DMS 273 (cell line): ENCODE data around the gene OPTC.

Experiments used
- DNase-seq: peaks from one replicate; lab custom pipeline; 2025; ENCODE audit not compliant: unreplicated experiment; lab: John Stamatoyannopoulos, UW

Gene OPTC

DNA sequence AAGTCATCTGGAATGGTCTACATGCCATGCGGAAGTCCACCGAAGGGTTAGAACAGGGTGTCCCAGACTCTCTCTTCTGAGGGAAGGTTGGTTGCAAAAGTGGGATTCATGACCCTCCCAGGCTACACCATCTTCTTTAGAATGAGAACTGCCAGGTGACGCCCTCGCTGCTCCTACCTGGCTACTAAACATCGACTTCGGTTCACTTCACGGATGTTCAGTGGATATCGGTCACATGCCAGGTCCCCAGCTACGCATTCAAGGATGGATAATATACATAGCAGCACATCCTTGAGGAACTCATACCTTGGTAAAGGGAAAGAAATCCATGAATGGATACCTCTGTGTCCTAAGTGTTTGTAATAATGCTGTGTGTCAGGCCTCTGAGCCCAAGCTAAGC is 3.3 kb upstream of the OPTC start:
- no peak for DNase-seq

GRCh38 chr1:203491664-203492063 is 2.3 kb upstream of the OPTC start:
- DNase-seq: peak; percentile 90

- DNase-seq: peak; percentile 97
Measured at GRCh38 chr1:203492082-203492747, 1.7 kb upstream of the OPTC start.

GRCh38 chr1:203492748-203493130 is 1.2 kb upstream of the OPTC start:
- DNase-seq: peak; percentile 83

DNA sequence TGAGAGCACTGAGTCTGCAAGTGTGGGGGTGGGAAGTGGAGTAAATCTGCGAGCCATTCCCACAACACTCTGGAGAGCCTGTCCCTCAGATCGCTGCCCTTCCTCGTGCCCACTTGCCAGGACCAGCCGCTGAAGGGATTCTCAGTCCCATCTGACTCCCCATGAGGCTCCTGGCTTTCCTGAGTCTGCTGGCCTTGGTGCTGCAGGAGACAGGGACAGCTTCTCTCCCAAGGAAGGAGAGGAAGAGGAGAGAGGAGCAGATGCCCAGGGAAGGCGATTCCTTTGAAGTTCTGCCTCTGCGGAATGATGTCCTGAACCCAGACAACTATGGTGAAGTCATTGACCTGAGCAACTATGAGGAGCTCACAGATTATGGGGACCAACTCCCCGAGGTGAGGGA is 1.9 kb downstream of the OPTC start:
- DNase-seq: no peak

DNA sequence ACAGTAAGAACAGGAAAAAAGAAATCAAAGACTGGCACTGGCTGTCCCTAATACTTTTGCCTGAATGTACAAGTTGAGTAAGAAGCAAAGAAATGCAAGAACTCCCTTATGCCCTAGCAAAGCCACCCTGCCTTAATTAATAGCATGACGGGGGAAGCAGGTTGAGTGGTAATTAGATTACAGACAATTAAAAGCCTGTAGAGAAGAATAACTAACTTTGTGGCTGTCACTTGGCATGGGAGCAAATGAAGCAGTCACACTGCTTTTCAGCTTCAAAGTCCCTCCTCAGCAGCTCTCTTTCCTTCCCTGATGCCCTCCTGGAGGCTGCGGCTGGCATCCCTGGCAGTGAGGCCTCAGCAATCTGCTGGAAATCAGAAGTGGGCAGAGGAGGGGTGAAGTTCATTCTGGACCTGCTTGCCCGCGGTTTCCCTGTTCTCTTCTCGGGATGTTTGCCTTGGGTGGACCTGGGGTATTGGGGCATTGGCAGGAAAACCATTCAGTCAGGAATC is 3.4 kb downstream of the OPTC start:
- DNase-seq: no peak

GRCh38 chr1:203499643-203500278 is 5.8 kb downstream of the OPTC start:
- no peak for DNase-seq

GRCh38 chr1:203500279-203500678 is 6.3 kb downstream of the OPTC start:
- no peak for DNase-seq

DNA sequence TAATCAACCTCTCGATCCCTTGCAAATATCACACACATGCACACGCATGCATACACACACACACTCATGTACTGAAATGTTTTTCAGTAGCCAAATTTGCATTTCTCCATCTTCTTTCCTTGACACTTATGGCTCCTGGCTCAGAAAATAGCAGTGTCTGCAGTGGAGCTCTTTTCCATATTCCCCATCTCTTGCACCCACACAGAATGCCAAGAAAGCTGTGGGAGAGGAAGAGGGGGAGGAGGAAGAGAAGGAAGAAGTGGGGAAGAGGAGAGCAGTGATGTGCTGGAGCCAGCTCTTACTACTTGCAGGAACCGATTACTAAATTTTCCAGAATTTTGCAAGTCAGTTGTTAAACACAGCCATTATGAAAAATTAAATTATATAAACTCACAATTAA is 9.9 kb downstream of the OPTC start:
- DNase-seq: no peak

DNA sequence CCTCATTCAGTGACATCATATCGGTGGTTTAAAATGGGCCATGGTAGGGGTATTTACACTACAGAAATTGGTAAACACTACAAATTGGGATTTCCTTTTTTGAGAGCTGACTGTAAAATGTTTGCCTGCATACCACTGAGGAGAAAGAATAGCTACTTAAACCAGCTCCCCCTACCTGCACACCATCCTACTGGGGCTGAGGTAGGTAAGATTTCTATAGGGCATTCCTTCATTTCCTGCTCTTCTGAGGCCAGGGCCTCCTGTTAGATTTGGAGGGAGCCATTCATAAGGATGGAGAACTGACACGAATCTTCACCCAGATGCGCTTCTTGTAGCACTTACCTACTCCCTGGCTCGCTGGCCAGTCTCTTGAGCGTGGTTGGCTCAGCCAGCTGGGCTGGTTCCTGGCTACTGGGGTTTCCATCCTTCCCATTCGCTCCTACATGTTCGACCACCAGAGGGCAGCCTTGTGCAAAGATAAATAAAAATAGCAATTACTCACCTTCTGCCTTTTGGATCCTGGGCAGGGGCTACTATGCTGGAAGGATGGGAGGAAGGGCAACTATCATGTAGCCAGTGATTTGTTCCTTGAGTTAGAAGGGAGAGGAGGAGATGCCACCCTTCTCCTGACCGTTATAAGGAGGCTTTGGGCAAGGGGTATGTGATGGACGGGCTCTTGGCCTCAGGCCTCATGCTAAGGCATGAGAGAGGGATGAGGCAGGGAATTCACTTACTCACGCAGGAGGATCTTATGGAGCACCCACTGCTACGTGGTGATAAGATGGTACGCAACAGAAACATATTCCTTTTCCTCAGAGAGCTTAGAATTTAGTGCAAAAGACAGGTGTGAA is 10.7 kb downstream of the OPTC start:
- DNase-seq: peak; percentile 92

GRCh38 chr1:203505526-203506204 is 11.7 kb downstream of the OPTC start:
- DNase-seq: no peak

DNA sequence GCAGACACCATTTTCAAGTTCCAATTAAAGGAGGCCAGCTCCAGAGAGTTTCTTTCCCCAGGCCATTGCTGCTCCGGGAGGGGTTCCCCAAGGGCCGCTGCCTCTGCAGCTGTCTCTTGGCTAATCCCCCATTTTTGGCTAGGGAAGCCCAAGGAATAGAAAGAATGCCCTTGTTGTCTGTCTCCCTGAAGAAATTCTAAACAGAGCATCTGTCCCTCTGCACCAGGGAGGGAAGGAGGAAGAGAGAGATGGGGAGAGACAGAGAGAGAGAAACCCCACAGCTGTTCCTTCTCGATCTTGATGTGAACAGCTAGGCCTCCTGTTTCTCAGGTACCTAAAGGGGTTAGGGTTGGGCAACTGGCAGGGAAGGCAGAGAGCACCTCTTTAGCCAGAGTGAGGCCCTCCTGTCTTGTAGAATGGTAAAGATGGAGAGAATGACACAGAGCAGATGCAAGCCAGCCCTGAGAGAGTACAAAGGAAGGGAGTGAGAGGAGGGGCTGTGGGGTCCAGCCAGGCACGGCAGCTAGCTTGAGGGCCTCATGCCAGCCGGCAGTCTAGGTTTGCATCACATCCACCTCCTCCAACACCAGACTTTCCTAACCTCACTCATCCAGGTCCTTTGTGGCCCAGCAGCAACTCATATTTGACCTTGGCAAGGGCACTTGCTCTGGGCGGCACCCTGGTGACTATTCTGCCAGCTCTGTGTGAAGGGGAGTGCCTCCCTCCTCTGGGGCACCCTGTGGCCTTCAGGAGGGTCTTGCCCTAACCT is 13.1 kb downstream of the OPTC start:
- DNase-seq: peak; percentile 56

- DNase-seq: no peak
Measured at GRCh38 chr1:203507759-203508158, 13.8 kb downstream of the OPTC start.

DNA sequence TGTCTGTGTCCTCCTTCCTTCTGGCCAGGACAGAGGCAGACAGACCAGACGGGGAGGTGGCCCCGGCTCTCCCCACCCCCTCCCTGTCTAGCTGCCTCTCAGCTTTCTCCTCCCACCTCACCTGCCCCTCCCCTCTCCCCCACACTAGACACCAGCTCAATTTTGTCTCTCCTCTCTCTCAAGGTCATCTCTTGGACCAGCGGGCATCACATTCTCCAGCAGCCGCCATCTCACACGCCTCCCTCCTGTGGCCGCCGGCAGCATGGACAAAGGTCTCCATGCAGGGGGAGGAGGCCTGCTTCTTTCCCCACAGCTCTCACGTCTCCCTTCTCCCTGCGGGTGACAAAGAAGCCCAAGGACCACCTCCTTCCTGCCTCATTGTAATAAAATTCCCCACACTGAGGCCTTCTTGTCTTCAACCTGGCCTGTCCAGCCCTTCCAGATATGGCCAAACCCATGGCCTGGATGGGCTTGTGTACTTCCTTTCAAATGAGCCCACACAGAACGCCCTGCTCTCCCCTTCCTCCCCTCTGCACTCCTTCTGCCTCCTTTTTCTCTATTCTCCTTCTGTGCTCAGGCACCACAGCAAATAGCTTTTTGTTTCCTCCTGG is 14.6 kb downstream of the OPTC start:
- DNase-seq: no peak

GRCh38 chr1:203509135-203509534 is 15.2 kb downstream of the OPTC start:
- no peak for DNase-seq

- no peak for DNase-seq
Measured at GRCh38 chr1:203511513-203511912, 17.6 kb downstream of the OPTC start.

DNA sequence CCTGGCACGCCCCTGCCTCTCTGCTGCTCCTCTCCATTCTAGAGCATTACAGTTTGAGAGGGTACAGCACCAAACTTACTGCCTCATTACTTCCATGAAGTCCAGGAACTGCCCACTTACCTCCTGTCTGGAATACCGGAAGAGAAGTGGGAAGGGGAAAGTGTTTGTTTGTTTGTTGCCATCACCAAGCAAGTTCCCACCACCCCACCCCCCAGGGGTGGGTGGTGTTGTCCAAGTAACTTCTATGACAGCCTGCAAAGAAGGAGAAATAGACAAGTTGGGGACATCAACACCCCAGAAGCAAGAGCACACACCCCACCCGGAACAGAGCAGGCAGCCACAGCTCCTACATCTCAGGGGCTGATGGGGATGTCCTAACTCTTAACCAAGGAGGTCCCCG is 18.0 kb downstream of the OPTC start:
- no peak for DNase-seq

GRCh38 chr1:203512517-203512847 is 18.5 kb downstream of the OPTC start:
- DNase-seq: no peak

- DNase-seq: no peak
Measured at GRCh38 chr1:203512848-203513584, 19.1 kb downstream of the OPTC start.

- no peak for DNase-seq
Measured at GRCh38 chr1:203513585-203514031, 19.7 kb downstream of the OPTC start.
